SKM-1 treated with dmso at 0.1 percent for 144 hours (cell line): Measurements from ENCODE around the gene GK.
"Not testable (repeated sequence)": the region's sequence is repeated elsewhere in the genome, so short reads cannot be mapped to it uniquely, and the experiment has no call there.

Source experiments
- DNase-seq: peaks from one replicate; lab custom pipeline; 2025; ENCODE audit not compliant: unreplicated experiment; lab: John Stamatoyannopoulos, UW

Gene GK

DNA sequence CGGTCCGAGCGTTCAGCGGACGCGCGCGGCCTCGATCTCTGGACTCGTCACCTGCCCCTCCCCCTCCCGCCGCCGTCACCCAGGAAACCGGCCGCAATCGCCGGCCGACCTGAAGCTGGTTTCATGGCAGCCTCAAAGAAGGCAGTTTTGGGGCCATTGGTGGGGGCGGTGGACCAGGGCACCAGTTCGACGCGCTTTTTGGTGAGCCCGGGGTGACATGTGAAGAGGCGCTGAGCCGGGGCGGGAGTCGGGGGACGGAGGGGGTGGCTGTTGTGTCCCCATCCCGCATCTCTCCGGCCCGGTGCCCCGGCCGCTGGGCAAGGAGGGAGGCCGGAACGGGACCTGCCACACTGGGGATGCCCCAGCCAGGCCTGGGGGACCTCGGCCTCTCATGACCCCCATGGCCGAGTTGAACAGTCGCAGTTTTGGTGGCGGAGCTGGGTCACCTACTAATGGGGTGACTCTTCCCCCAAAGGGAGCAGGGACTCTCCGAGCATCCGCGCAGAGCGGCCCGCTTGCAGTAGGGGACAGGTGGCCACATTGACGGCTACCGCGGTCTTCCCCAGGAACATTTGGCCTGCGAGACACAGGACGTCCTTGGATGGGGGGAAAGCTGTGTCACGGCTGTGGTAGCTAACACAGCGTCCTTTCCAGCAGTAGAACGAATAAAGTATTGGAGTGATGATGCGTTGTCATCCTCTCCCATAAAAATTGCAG lies at the start of gene GK:
TSS of gene GK (plus strand) at position 9 of the 717 bp plus-strand sequence. CDS start at position 124, 115 bp downstream.
- DNase-seq: no peak

DNA sequence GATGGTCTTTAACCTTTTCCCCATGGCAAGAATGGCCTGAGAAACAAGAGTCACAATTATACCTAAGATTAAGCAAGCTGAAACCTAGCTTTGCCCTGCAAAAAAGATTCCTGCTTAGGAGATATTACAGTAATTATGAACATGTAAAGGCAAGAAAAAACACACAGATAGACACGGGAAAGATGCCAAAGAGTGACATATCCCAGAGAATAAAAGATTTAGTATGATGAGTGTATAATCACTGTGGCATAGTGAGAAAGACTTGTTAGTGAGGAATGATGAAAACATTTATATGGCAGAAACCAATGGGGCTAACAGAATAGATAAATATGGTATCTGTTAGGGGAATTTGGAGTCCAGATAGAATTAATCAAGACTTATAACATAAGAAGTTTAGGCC lies 46.1 kb upstream of the GK start:
- no peak for DNase-seq

DNA sequence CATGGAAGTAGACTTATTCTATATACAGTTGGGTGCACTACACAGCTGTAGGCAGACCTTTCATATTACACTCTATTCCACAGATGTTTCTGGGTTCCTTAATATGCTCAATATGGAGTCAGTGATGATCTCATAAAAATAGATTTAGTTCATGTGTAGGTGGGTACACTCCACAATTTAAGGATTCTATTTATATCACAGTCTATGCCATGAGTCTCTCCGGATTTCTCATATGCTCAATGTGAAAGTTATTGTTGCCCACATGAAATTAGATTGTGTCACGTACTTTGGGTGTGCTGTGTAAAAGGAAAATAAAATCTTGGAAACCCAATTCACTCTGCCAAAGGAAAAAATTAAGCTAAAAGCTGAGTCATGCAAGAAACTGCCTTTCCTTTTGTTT lies 43.2 kb upstream of the GK start:
- no peak for DNase-seq

DNA sequence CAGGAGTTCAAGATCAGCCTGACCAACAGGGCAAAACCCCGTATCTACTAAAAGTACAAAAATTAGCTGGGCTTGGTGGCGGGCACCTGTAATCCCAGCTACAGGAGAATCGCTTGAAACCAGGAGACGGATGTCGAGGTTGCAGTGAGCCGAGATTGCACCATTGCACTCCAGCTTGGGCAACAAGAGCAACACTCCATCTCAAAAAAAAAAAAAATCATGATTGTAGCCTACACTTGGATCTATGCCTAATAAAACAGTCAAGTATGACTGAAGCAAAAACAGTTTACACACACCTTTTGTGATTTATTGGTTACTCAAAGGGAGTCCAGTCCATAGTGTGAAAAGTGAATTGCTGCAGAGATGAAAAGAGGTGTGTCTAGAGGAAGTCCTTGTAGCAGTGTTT lies 41.0 kb upstream of the GK start:
- DNase-seq: no peak

DNA sequence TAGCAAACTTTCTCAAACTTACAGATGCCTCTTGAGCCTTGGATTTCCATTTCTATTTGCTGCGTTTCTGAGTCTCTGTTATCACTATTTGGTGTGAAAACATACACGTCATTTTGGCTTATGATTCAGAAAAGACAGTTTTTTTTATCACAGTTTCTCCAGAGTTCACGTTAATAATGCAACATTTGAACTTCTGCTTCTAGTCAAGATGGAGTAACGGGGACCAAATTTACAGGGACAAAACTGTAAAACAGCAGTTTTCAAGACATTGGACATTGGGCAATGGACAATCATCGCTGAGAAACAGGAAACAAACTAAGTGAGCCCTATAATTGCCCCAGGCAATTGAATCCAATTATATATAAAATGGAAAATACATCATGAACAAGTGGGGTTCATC lies 39.5 kb upstream of the GK start:
- DNase-seq: peak; percentile 27

DNA sequence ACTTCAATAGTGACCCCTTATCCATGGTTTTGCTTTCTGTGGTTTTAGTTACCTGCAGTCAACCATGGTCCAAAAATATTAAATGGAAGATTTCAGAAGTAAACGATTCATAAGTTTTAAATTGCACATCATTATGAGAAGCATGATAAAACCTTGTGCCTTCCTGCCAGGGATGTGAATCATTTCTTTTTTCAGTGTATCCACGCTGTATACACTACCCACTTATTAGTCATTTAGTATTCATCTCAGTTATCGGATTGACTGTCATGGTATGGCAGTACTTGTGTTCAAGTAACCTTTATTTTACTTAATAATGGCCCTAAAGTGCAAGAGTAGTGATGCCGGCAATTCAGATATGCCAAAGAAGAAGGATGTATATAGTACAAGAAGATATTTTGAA lies 38.0 kb upstream of the GK start:
- no peak for DNase-seq

DNA sequence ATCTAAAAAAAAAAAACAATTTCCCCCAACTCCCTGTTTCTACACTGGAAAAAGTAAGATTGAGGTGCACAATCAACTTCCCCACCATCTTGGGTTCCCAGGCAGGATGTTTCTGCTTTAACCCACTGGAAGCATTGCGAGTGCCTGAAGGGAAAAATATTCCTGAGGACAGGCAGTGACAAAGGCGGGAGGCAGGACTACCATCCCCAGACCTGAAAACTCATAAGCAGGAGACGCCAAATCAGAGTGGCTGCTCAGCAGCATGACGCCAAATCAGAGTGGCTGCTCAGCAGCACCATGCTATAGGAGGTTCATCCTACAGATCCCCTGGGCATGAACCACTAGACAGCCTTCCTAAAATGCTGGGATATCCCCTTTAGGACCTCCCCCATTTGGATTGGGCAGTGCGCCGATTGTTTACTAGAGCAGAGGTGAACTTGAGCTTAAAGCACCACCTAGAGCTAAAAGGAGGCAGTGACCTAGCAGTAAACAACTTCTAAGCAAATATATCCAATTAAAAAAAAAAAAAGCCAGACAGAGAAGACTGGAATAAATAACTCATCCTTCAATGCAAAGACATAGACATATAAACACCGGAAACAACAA lies 35.0 kb upstream of the GK start:
- no peak for DNase-seq

DNA sequence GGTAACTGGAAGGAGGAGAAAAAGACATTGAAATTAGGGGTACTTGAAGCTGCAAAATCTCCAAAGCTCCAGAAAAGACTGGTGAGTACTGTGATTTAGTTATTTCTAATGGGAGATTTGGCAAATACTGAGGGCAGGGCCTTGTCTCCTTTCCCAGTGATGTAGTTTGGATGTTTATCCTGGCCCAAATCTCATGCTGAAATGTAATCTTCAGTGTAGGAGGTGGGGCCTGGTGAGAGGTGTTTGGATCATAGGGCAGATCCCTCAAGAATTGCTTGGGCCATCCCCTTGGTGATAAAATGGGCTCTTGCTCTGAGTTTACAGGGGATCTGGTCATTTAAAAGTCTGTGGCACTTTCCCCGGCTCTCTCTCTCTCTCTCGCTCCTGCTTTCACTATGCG lies 33.1 kb upstream of the GK start:
- no peak for DNase-seq

DNA sequence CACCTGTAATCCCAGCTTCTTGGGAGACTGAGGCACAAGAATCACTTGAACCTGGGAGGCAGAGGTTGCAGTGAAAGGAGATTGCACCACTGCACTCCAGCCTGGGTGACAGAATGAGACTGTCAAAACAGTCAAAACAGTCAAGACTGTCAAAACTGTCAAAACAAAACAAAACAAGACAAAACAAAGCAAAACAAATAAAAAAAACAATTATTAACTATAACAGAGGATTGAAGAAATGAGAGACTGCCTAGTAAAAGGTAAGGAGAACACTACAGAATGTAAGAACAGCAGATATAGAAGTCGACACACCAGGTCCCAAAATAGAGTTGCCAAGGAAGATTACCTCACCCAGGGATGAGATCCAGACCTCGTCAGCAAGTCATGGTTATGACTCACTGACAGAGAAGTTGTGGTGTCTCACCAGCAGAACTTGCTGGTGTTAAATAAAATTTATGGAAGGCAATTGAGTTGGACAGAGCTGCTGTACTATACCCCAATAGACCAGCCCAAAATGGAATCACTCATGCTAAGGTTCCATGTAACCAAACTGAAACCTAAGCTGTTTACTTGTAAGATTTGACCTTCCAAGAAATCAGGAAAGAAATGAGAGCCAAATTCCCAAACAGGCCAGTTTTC lies 32.1 kb upstream of the GK start:
- peak; percentile 9 for DNase-seq

DNA sequence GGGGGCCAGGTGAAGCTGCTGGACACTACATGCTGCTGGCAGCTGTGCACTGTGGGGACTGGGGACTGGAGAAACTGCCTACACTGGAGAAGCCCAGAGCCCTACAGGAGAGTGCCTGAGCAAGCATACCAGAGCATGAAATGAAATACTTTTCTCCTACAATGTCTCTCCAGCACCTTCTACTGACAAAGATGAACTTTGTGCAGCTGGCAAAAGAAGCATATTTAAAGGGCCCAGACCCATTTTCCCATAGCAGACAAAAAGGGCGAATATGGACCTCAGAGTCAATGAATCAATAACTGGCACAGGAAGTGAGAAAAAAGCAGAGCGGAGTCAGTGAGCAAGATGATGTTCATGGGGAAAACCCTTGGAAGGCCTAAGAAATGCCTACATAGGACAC lies 30.9 kb upstream of the GK start:
- DNase-seq: no peak

DNA sequence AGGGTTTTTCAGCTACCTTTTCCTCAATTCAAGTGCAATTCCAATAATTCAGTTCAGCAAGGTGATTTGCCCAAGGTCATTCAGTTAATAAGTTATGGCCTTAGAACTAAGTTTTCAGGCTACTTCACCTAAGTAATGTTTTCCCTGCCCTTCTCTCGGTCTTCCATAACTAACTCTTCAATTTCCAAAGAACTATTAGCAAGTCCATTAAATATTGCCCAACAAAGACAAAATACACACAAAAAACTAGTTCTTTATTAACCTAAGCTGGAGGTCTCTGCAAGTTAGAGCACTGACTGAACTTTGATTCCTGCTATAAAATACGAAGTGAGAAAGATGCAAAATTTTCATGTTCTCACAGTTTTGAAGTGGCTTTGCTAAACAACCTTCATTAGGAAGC lies 26.8 kb upstream of the GK start:
- no peak for DNase-seq

DNA sequence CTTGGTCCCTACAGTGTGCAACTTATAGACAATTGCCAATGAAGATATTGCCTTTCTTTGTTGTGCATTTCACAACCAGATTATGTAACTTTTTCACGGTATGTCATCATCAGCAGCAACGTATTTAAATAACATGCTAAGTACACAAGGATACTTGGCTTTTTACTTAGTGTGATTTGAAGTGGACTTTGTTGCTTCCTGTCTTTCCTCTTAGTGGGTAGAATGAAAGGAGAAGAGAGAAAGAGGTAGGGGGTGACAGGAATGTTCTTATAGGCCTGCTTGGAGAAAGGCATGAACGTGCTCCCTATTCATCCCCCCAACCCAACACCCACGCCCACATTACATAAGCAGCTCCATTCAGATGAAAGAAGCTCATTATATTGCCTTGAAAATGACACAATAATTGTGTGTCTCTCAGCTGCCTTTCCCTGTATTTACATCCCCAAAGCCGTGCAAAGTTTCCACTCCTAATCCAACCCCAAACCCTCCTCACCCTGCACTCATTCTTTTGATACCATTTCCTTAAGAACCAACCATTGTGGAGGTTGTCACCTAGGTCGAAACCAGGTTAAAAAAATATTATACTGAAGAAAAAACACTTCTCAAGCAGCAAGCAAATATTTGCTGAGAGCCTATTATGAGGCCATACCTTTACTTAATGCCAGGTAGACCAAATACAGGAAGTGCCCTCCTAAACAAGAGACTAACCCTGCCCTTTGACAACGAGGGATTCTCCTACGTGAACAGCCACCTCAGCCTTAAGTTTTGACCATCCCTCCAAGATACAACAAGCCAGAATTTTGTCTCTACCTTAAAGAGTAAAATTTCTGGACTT lies 25.2 kb upstream of the GK start:
- DNase-seq: no peak

DNA sequence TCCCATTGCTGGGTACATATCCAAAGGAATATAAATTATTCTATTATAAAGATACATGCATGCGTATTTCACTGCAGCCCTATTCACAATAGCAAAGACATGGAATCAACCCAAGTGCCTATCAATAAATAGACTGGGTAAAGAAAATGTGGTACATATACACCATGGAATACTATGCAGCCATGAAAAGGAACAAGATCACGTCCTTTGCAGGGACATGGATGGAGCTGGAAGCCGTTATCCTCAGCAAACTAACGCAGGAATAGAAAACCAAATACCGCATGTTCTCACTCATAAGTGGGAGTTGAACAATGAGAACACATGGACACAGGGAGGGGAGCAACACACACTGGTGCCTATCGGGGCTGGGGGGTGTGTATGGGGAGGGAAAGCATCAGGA lies 19.2 kb upstream of the GK start:
- not testable (repeated sequence) for DNase-seq

DNA sequence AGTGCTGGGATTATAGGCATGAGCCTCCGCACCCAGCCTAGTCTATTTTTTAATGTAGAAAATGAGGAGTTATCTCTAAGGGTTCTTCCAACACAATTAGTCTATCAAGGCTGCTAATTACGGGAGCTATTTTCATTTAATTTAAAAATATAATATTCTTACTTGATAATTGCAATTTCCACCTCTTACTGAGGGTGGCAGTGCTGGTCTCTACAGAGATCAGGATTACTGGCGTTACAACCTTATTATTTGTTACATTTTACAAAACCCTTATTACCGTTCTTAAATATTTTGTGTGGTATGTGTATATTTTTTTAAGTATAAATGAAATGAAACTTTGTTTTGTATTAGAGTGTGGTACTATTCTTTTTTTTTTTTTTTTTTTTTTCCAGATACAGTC lies 17.6 kb upstream of the GK start:
- DNase-seq: peak; percentile 7

DNA sequence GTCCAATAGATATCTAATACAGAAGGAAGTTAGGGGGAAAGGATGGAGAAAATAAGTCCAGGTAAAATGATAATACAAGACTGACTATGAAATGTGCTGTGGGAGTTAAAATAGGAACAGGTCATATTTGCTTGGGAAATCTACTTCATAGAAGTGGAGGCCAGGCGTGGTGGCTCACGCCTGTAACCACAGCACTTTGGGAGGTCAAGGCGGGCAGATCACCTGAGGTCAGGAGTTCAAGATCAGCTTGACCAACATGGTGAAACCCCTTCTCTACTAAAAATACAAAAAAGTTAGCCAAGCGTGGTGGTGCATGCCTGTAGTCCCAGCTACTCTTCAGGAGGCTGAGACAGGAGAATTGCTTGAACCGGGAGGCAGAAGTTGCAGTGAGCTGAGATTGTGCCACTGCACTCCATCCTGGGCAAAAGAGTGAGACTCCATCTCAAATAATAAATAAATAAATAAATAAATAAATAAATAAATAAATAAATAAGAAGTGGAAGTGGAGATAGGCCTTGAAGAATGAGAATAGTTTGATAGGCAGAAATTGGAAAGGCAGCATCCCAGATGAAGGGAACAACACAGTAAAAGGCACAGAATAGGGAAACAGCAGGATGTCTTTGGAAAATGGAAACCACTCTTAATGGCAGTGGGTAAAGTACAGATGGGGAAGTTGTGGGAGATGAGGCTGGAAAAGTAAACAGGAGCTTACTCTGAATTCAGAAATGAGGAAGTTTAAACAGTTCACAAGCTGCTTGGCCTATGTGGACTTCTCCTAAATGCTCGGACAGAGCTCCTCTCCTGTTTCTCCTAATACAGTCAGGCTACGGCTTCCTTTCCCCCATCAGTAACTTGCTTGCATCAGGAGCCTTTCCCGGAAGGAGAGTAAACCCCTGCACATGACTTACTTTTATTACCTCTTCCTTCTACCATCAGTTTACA lies 15.1 kb upstream of the GK start:
- peak; percentile 80 for DNase-seq

DNA sequence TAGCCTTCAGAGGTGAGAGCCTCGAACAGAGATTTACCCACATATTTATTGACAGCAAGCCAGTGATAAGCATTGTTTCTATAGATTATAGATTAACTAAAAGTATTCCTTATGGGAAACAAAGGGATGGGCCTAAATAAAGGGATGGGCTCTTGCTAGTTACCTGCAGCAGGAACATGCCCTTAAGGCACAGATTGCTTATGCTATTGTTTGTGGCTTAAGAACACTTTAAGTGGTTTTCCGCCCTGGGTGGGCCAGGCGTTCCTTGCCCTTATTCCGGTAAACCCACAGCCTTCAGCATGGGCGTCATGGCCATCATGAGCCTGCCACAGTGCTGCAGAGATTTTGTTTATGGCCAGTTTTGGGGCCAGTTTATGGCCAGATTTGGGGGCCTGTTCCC lies 13.5 kb upstream of the GK start:
- not testable (repeated sequence) for DNase-seq

DNA sequence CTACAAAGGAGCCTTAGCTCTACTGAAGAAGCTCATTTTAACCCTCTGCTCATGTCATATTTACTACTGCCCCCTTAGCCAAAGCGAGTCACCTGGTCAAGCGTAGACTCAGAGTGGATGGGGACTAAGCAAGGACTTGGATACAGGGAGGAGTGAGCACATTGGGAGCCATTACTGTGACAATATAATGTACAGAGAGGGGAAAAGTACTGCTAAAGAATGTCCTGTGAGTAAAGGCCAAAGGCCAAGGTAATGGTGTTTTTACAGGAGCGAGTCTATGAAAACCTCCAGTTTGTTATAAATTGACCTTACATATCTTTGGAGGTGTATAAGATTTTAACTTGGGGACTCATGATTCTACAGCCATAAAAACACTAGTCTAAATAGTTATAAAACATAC lies 10.6 kb upstream of the GK start:
- no peak for DNase-seq

DNA sequence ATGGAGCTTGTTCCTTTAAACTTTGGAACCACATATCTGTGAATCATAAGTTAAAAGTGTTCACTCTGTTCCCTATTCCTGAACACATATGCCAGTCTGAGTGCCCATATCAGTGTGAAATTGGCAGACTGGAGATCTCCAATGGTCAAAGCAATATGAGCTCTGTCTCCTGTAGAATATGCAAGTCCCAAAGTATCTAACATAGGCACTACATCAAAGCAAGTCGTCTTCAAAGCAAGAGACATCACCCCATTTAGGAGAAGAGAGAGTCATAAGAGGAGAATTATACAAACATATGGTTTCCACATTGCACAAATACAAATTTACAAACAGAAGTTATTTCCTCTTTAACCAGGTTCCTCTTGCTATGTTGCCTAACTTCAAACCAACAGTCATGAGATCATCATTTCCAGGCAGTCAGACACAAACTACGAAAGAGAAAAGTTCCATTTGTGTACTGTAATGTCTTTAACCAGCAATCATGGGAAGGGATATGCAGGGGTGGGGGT lies 9.9 kb upstream of the GK start:
- DNase-seq: peak; percentile 80

DNA sequence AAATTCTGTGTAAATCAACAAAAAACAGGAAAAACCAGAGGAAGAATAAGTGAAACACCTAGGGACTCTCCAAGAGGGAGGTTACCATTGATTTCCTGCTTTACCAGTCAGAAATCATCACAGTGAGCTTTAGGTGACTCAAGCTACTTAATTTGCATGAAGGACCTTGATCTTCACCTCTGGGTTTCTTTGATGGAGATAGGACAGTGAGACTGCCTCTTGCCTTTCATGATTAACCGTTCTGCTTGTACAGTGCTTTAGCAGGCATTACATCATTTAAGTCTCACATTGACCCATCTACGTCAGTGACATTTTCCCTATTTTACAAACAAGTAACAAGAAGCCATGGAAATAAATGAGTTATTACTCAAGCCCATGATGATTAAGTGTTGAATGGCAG lies 3.4 kb upstream of the GK start:
- DNase-seq: no peak
